Activated CD4-positive, alpha-beta T cell treated with anti-CD3 and anti-CD28 coated beads, Interleukin-2, amount 50 U/mL, for 4 hours (primary cell): Measurements from ENCODE around the gene PFN4.
A peak's percentile ranks its signal among the peaks of the same experiment; 100 is the strongest.
"Not testable (repeated sequence)": the region's sequence is repeated elsewhere in the genome, so short reads cannot be mapped to it uniquely, and the experiment has no call there.

ENCODE experiments used
- DNase-seq, 2 experiments: peaks; one replicate each; pipeline ENCODE4 v3.0.0-alpha.2; 2020

The PFN4 gene, protein sequence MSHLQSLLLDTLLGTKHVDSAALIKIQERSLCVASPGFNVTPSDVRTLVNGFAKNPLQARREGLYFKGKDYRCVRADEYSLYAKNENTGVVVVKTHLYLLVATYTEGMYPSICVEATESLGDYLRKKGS

DNA sequence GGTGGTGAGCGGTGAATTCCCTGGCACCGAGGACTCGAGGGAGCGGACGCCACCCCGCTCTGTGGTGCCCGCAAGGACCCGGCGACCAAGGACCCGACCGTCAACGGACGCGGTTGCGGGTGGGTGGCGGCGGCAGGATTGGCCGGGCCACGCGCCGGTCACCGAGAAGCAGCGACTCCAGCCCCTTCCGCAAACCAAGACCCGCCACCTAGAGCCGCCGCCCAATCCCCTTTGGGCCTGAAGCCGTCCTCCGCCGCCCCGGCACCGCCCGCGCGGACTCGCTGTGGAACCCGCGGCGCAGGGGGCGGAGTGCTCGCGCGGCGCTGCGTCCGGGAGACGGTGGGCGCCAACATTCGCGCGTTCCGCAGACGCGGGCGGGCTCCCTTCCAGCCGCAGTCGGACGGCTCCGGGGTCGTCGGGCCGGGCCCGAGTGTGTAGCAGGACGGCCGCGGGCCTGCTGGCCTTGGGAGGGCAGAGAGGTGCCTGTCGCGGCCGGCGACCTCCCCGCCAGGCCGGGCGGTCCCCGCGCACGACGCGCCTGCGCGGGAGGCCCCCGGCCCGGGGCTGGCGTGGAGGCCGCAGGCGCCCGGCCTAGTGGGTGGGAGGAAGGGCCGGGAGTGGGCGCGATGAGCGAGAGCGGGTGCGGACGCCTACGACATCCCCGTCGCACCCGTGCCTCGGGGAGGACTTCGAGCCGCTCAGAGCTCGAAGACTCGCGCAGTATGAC lies at the start of gene PFN4, which contains the start of gene FAM228B:
TSS of gene PFN4 (minus strand) at position 140 of the 727 bp plus-strand sequence. CDS start 799 bp downstream, outside the sequence.
TSS of gene FAM228B (plus strand) at position 275 of the 727 bp plus-strand sequence. CDS start 893 bp downstream, outside the sequence.
- DNase-seq = peak; percentile 29 to 30

DNA sequence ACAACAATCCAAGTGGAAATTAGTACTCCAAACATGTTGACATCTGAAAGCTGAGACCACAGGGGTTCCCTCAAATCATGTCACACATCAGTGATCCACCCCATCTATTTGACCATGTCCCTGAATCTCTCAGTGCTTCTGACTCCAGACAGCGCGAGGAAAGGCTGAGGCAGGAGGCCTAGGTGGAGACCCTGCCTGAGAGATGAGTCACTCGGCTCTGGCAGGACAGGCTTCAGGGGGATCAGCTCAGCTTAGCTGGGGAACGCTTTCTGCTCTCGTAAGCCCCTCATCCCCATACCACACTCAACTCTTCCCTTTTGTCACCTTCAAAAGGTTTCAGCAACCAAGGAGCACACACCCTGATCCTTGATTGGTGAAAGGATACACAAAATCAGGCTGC lies 45.9 kb upstream of the PFN4 start:
- no peak for DNase-seq

DNA sequence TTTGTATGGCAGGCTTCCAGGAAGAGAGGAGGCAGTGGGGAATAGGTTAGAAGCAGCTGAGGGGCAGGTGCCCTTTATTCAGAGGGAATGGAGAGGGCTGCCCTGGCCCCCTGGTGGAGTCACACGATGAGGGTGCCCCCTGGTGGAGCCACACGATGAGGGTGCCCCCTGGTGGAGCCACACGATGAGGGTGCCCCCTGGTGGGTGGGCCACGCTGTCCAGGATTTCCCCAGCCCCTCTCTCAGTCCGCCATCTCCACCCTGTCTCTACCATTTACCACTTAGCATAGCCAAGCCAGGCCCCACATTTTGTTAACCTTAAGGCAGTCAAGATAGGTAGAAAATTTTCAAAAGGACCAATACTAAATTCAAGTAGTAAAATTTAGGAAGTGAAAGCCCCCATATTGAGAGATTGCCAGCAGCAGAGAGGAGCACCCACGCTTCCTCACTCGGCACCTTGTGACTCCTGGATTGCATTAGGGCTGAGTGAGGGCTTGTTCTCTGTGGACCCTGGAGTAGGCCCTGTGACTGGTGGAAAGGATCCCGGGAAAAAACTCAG lies 41.4 kb upstream of the PFN4 start:
- DNase-seq = peak; percentile 14 to 20

DNA sequence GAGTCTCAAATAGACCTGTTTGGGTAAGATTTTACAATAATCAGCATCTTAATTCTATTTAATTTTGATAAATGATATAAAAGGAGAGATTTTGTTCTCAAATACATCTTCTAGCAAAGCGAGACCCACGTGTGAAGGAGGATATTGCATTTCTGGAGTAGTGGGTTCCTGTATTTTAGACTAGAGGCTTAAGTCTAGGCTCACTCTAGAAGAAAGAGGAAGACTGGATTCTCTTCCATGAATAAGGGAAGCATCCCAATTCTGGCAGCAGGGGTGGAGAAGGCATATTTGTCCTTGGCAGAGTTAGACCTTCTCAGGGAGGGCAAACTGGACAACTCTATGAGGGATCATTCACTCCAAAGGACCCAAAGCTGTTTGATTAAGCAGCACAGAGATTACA lies 40.5 kb upstream of the PFN4 start:
- DNase-seq = no peak

DNA sequence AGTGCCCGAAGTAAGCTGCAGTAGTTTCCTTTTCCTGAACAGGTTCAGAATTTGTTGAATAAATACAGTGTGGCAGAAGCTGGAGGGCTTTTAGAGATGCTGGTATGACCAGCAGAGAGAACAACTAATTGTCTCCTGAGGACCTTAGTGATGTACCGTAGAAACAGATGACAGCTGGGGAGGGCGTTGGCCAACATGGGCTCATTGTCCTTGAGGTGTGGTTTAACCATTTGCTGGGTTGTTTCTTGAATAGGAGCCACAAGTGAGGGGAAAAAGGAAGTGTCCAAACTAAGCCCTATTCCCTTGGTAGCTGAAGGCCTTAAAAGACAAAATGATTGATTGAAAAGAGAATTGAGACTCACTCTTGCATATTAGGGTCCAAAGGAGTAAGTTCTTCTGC lies 40.1 kb upstream of the PFN4 start:
- DNase-seq = no peak

DNA sequence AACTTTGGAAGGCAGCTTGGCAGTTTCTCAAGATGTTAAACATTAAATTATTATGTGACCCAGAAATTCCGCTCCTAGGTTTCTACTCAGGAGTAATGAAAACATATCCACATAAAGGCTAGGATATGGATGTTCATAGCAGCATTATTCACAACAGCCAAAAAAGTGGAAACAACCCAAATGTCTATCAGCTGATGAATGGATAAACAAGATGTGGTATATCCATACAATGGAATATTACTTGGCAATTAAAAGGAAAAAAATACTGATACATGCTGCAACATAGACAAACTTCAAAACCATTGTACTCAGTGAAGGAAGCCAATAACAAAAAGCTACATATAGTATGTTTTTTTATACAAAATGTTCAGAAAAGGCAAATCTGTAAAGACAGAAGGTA lies 39.4 kb upstream of the PFN4 start:
- no peak for DNase-seq

DNA sequence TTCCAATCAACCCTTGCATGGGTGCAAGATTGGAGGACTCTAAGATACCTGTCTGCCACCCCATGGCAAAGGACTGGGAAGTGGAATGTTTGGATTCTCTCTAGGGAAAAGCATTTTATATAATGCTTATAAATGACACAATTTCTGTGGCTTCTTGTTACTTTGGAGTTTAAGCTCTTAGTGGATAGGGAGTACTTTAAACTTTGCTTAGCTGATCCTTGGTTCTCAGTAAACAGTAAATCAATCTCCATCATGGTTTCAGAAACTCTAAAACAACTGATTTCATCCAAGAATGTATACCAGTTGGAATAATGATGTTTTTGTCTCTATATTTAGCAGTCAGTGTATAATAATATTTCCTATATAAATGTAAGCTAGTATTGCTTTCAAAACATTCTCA lies 37.6 kb upstream of the PFN4 start:
- DNase-seq = no peak

DNA sequence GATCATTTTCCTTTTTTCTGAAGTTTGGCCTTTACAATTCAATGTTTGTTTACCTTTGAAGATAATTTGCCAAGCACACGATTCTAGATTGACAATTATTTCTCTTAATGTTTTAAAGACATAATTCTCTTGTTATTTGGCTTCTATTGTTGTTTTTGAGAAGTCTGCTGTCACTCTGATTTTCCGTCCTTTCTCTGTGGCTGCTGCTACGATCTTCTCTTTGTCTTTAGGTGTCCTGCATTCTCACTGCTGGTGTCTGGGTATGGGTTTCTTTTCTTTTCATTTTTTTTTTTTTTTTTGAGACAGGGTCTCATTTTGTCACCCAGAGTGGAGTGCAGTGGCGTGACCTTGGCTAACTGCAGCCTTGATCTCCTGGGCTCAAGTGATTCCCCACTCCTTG lies 36.6 kb upstream of the PFN4 start:
- DNase-seq = no peak

DNA sequence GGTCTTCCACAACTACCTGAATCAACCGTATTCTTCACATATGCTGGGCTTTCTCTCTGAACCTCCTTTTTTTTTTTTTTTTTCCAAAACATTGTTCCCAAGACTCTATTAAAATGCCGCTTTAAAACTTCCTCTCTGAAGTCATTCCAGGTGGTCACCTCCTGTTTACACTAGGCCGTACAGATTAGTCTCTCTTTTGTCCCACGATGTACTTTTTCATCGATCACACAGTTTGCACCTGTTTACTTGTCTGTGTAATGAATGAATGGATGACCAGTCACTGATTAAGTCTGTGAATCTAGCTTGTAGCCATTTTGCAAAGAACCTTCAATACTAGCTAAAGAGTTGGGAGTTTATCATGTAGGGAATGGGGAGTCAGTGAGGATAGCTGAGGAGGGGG lies 35.0 kb upstream of the PFN4 start:
- DNase-seq = no peak

DNA sequence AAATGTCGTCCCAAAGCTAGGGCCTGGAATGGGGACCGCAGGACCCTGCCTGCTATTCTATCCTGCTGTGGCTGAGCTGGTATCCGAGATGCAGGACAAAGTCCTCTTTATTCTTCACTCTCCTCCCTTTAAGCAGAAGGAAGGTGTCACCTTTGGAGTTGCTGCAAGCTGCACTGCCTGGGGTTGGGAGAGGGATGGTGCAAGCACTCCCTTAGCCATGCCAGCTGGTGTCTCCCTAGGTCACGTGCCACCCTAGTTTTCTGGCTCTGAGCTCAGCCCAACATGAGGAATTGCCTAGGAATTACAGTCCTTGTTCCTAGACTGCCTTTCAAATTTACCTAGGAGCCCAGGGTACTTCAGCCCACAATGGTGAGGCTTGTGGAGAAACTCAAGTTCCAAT lies 30.3 kb upstream of the PFN4 start:
- DNase-seq = no peak

DNA sequence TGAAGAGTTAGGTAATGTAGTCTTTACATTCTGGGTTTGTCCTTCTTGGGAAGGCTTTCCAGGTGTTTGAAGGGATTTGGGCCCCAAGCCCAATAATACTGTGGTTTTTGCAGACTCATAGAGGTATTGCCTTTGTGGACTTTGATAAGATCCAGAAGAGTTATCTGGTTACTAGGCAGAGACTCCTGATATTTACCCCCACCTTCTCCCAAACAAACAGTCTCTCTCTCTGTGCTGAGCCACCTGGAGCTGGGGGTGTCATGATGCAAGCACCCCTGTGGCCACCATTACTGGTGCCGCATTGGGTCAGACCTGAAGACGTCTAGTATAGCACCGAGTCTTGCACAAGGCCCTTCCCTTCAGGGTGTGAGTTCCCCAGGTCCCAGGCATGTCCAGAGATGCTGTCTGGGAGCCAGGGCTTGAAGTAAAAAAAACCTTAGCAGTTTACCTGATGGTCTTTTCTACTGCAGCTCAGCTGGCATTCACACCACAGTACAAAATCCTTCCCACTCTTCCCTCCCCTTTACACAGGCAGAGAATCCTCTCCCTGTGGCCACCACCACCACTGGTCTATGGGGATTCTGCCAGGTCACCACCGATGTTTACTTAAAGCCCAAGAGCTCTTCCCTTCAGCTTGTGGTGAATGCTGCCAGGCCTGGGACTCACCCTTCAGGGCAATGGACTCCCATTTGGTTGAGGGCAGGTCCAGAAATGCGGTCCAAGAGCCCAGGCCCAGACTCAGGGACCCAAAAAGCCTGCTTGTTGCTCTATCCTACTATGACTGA lies 29.5 kb upstream of the PFN4 start:
- no peak for DNase-seq

DNA sequence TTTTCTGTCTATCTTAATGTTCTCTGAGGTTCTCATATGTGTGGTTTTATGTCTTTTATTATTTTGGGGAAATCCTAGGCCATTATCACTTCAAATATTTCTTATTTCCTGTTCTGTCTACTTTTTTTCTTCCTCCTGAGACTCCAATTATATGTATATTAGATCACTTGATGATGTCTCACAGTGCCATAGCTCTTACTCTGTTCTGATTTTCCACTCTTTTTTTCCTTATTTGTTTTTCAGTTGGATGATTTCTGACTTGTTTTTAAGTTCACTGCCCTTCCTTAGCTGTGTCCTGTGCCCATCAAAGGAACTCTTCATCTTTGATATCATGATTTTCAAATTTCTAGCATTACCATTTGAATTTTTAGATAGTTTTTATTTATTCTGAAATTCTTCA lies 24.2 kb upstream of the PFN4 start:
- no peak for DNase-seq

DNA sequence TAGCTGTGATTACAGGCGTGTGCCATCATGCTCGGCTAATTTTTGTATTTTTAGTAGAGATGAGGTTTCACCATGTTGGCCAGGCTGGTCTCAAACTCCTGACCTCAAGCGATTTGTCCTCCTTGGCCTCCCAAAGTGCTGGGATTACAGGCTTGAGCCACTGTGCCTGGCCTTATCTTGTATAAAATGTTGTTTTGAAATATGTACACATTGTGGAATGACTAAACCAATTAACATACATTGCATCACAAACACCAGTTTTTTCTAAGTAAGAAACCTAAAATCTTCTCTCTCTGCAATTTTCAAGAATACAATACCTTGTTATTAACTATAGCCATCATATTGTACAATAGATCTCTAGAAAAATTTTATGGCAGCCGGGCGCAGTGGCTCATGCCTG lies 17.2 kb upstream of the PFN4 start:
- not testable (repeated sequence) for DNase-seq

DNA sequence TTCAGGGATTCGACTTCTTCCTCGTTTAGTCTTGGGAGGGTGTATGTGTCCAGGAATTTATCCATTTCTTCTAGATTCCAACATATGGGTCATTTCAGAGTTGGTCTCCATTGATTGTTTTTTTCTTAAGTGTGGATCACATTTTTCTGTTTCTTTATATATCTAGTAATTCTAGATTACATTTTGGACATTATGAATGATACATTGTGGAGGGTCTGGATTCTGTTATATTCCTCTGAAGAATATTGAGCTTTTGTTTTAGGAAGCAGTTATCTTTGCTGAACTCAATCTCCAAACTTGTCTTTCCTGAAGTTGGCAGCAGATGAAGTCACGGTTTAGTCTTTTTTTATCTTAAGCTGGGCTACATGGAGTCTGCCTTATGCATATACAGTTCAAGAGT lies 9.4 kb upstream of the PFN4 start:
- no peak for DNase-seq

DNA sequence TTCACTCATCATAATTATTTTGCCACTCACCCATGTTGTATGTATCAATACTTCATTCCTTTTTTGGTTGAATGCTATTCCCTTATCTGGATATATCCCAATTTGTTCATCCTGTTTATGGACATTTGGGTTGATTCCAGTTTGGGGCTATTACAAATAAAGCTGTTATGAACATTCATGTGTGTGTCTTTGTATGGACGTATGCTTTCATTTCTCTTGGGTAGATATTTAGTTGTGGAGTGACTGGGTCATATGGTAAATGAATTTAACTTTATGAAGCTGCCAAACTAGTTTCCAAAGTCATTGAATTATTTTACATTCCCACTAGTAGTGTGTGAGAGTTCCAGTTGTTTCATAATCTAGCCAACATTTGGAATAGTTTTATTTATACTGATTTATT lies 2.8 kb upstream of the PFN4 start:
- DNase-seq = no peak

DNA sequence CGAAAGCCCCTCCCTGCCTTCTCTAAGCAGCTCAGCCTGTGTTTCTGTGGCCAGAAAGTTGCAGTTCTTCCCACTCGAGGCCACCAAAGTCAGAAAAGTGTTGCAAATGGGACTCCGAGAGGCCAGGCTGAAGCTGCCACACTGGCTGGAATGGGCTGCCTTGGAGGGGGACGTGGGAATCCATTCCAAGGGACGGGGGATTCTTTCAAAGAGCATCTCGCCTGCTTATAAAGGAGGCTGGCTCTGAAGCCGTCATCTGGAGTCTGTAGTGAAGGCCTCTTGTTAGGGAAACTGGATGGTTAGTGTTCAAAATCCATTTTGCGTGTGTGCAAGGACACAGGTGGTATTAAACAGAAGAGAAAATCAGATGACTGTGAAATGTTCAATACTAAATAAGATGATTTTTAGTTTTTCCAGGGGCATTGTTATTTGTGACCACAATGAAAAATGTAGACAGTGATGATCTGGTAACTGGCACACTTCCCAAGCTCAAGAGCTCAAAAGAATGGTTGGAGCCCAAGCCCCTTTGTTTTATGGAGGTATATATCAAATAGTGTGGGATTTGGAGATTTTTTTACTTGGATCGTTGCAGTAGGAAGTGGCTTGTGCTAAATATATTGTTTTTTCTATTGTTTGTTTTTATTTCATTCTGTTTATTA lies 917 bp upstream of the PFN4 start:
- DNase-seq = peak in 1 of 2 experiments; percentile 28

DNA sequence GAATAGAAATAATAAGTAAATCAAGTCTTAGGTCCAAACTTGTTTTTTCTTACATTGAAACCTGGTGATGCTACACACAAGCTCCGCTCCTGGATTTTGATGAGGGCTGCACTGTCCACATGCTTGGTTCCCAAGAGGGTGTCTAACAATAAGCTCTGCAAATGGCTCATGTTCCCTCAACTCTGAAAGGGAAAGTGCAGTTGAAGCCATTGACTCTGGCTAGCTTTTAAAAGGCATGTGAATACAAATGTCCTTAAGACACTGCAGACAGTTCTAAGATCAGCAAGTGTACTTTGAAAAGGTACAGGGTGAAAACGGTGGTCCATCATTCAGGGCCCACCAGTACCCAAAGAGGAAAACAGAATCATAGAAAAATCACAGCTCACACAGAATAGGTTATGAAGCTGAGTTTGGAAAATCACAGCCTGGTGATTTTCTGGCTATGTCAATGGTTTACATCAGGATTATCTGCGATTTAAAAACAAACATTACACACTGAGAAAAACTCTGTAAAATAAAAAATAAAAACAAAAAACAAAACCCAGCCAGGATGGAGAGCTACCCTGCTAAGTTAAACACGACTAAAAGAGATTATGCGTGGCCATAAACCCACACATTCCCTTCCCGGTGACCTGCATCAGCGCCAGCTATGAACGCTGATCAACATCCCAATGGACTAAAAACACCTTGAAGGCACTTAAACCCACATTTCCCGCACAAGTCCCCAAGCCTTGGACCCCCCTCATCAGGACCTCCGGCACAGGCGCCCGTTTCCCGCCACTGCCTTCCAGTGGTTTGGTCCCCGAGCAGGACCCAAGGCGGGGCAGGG lies 554 bp downstream of the PFN4 start:
- no peak for DNase-seq

DNA sequence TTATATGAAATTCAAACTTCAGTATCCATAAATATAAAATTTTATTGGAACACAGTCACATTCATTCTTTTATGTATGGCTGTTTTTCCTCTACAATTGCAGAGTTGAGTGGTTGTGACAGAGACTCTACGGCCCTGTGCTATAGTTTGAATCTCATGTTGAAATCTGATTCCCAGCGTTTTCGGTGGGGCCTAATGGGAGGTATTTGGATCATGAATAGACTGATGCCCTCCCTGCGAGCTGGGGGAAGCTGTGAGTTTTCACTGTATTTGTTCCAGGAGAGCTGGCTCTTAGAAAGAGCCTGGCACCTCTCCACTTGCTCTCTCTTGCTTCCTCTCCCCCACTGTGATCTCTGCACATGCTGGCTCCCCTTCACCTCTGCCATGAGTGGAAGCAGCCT lies 1.7 kb downstream of the PFN4 start:
- DNase-seq = no peak

DNA sequence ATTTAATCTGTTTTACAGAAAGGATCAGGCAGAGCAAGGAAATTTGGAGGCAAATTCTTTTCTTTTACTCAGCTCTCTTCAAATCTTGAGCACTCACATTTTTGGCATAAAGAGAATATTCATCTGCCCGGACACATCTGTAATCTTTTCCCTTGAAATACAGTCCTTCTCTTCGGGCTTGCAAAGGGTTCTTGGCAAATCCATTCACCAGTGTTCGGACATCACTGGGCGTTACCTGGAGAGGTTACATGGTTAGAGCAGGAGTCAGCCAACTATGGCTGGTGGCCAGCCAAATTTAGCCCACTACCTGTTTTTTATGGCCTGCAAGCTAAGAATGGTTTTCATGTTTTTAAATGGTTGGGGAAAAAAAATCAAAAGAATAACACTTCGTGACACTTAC lies 2.1 kb downstream of the PFN4 start:
- DNase-seq = no peak

DNA sequence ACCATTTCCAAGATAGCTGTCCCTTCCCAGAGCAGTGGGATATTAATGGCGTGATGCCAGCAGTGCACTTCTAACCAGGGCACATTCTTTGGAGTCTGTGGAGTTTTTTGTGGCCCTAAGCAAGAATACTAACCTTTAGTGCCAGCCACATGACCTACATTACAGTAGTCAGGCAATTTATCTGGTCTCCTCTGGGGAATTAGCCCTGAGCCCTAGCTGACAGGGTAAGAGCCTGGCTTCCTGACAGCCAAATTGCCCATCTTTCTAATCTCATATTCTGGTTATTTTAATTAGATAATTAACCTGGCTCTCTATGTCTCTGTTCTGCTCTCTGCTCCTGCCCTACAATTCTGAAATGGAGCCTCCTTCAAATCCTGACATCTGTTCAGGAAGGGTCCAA lies 5.2 kb downstream of the PFN4 start:
- no peak for DNase-seq

DNA sequence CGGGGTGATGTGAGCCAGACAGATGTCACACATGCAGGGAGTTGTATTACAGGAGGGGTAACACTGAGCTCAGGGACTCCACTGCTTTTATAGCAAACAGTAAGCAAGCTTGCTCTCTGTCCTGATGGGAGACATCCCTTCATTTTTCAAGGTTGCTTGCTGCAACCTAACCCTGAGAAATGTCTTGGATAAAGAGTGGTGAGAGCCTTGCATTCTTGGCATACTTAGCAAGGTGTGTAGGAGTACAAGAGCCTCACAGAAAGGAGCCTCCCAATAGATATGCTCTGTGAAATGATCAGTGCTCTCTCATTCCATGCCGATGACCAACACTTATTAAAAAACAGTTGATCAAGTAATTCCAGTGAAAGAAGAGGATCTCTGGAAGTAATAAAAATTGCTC lies 8.1 kb downstream of the PFN4 start:
- DNase-seq = no peak

DNA sequence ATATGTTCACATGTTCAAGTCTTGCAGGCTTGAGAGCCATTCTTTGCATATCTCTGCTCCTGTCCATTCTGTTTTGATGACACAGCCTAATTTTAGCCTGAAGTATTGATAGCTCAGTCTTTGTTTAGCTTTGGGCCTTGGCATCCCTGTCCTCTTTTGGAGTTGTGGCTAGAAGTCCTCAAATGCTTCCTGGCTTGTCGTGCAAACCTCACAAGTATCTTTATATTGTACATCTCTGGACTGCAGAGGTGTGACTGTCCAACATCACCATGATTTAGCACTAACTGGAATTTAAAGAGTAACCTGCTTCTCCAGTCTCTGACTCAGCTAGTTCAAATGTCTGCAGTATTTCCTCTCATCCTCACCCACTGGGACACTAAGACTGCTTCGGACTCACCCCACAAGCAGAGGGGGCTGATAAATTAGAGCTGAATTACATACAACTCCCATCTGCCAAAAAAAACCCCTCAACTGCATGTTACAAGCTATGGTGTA lies 11.7 kb downstream of the PFN4 start:
- no peak for DNase-seq
